HG03045 (cell line): ENCODE measurements around the gene STX1B.
"Not testable (repeated sequence)": the region's sequence is repeated elsewhere in the genome, so short reads cannot be mapped to it uniquely, and the experiment has no call there.

ENCODE experiments used
- ATAC-seq: cut with Tn5 transposase; IDR thresholded peaks from one replicate; pipeline ENCODE4 v1.9.1; 2021; ENCODE audit warnings: mild to moderate bottlenecking, moderate library complexity; ENCODE audit not compliant: unreplicated experiment

The STX1B gene

DNA sequence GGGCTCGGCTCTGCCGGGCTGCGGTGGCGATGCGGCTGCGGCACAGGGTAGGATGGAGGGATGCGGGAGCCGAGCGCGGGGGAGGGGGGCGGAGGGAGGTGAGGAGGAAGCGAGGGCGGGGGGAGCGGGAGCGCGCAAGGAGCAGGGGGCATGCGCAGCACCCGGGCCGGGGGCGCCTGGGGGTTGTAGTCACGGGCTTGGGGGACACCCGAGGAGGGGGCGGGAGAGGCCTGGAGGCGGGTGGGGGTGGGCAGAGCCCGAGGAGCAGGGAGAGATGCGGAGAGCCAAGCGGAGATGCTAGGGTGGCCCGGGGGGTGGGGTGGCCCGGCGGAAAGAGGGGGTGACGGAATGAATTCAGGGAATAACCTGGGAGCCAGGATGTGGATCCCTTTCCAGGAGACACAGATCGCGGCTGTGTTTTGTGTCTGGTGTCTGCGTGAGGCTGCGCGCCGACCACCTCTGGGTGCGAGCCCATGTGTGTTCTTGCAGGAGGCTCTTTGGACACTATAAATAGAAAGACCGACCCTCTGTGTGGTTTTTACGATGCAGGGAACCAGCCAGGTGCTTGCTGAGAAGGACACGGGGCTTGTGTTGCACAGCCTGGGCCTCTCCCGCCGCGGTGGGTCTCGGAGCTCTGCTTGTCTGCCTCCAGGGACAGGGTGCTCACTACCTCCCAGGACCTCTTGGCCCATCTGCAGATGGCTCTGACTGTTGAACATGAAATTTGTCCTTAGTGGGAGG, at the start of gene STX1B:
TSS of gene STX1B (minus strand) at position 54 of the 741 bp plus-strand sequence. CDS start 242 bp downstream, outside the sequence.
- ATAC-seq, result no peak

DNA sequence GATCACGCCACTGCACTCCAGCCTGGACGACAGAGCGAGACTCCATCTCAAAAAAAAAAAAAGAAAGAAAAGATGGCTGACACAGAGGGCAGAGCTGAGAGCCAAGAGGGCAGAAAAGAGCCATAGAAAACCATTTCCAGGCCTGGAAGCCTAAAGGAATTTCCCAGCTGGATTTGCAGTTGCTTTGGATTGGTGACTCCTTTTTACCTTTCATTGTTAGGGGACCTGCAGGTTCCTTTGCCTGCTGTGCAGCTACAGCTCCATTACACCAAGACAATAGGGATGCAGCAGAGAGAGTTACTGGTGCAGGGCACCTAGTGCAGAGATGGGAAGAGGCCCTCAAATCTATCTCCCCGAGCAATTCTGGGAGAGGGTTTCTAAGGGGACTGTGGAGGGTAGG, 45.2 kb upstream of the STX1B start:
- no peak for ATAC-seq

DNA sequence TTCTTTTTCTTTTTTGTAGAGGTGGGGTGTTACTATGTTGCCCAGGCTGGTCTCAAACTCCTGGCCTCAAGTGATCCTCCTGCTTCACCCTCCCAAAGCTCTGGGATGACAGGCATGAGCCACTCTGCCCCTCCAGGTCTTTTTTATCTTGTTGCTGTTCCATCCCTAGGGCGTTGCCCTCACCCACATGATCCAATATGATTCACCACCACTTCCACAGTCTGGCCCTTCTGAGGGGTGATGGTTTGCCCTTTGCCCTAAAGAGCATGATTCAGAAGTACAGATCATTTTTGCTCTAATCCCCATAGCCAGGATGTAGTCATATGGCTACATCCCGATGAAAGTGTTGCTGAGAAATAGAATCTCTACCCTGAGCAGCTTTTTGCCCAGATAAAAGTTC, 41.7 kb upstream of the STX1B start:
- ATAC-seq, result no peak

DNA sequence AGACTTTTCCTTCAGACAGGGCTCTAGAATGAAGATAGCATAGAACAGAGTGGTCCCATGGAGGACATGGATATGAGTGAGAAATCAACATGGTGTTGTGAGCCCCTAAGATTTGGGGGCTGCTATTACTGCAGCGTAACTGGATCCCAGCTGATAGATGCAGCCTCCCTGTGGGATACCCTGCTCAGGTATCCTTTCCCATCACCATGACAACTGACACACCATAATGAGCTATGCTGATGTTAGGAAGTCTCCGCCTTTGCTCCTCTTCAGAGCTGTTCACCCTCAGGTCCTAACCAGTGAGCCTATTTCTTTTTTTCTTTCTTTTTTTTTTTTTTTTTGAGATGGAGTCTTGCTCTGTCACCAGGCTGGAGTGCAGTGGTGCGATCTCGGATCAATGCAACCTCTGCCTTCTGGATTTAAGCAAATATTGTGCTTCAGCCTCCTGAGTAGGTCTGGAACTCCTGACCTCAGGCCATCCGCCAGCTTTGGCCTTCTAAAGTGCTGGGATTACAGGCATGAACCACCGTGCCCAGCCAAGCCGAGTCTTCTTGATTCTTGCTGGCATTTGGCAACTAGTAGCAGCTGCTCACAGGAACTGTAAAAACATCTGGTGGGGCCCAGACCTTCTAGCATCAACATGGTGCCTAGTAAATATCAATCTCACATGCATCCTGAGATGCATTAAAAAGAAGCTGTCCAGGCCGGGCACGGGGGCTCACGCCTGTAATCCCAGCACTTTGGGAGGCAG, 40.0 kb upstream of the STX1B start:
- ATAC-seq, result no peak

- no peak for ATAC-seq
These were observed 33.6 kb upstream of the STX1B start for GRCh38 chr16:31043898-31044481.

- ATAC-seq, result no peak
These were observed 32.9 kb upstream of the STX1B start for GRCh38 chr16:31043352-31043751.

GRCh38 chr16:31042866-31043265, 32.4 kb upstream of the STX1B start:
- no peak for ATAC-seq

DNA sequence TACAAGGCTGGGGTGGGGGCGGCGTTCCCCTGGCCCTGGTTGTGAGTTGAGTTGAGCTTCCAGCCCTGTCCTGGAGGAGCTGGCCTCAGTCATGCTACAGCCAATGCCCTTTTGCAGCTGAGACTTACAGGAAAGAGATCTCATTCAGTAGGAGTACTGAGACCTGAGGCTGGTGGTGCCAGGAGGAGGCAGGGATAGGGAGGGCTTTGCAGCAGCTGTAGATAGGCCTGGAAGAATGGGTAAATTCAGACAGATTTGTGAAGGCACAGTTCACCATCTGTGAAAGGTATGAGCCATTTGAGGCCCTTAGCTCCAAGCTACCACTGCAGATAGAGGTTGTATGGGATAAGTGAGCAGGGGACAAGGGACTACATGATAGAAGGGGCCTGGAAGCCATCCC, 28.6 kb upstream of the STX1B start:
- no peak for ATAC-seq

- no peak for ATAC-seq
These were observed 26.3 kb upstream of the STX1B start for GRCh38 chr16:31036691-31037090.

DNA sequence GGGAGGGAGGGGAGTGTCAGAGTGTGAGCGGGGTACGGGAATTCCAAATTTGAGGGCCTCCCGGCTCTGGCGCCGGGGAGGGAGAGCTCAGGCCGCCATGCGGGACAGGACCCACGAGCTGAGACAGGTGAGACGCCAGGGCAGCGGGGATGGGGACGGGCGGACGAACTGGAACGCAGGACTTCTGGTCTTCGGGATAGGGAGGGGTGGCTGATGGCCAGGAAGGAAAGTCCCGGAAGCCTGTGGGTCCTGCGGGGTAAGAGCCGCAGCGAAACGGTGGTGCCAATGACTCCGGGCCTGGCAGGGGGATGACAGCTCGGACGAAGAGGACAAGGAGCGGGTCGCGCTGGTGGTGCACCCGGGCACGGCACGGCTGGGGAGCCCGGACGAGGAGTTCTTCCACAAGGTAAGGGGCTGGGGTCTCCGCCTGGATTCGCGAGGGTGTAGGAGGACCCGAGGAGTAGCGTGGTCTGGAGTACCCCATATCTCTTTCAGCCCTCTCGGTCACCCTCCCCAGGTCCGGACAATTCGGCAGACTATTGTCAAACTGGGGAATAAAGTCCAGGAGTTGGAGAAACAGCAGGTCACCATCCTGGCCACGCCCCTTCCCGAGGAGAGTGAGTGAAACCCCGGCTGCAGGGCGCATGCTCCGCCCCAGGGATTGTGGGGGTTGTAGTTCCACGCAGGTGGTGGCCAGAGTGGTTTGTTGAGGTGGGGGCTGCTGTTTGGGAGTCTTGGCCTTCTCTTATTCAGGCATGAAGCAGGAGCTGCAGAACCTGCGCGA, 23.5 kb upstream of the STX1B start:
- peak; percentile 45 for ATAC-seq

- peak; percentile 77 for ATAC-seq
These were observed 22.6 kb upstream of the STX1B start, which contains the start of gene STX4 for GRCh38 chr16:31032736-31033708. Gene STX4 (plus strand): TSS chr16:31033558. CDS start chr16:31033806, 248 bp downstream.

DNA sequence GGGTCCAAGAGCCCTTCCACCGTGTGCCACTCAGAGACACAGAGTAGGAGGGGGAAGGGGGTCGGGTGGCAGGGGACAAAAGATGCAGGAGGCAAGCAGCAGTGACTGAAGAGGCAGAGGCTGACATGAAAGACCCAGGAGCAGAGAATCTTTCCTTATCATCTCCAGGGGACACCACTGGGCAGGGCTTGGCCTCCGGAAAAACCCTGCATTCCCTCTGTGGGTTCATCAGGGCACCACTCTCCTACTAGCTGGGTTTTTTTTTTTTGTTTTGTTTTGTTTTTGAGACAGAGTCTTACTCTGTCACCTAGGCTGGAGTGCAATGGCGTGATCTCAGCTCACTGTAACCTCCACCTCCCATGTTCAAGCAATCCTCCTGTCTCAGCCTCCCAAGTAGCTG, 20.8 kb upstream of the STX1B start:
- no peak for ATAC-seq

DNA sequence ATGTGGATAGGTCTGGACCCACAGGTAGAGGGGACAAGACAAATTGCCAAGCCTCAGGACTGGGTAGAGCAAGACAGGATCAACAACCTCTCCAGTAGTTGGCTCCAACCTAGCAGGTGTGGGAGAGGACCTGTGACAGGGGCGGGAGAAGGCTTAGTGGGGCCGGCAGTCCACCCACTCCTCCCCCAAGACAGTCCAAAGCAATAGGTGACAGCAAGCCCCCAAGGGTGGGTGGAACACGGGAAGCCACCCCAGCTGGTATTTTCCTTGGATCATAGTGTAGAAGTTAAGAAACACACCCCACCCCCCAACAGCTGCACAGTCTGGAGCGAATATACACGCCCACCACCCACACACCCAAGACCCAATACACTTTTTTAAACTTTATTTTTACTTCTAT, 18.8 kb upstream of the STX1B start:
- ATAC-seq, result no peak

- ATAC-seq, result no peak
These were observed 14.9 kb upstream of the STX1B start for GRCh38 chr16:31025339-31025738.

- no peak for ATAC-seq
These were observed 13.3 kb upstream of the STX1B start for GRCh38 chr16:31023627-31024226.

GRCh38 chr16:31023252-31023602, 12.8 kb upstream of the STX1B start:
- ATAC-seq, result no peak

DNA sequence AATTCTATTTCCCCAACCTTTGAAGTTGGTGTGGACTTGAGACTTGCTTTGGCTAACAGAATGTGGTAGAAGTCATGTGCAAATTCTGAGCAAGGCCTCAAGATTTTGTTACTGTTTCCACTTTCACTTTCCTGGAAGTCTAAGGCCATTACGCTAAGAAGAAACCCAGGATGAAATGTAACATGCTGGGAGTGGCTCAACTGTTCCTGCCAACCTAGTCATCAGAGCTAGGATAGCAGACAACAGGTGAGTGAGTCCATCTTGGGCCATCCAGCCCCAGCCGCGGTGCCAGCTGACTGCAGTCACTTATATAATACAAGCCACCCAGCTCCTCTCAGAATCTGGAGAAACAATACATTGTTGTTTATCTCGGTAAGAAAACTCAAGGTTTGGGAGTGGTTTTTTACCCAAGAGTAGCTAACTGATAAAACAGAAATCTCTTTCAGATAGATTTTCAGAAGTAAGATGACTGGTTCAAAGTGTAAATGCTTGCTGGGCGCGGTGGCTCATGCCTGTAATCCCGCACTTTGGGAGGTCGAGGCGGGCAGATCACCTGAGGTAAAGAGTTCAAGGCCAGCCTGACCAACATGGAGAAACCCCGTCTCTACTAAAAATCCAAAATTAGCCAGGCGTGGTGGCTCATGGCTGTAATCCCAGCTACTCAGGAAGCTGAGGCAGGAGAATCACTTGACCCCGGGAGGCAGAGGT, 12.3 kb upstream of the STX1B start:
- ATAC-seq, result no peak

DNA sequence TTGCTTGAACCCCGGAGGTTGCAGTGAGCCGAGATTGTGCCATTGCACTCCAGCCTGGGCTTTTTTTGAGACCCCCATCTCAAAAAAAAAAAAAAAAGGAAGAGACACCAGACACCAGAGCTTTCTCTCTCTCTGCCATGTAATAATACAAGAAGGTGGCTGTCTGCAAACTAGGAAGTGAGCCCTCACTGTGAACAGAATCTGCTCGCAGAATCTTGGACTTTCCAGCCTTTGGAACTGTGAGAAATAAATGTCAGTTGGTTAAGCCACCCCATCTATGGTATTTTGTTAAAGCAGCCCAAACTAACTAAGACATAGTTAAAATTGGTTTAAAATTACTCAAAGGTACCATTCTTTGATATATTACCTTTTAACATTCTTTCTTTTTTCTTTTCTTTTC, 10.1 kb upstream of the STX1B start:
- no peak for ATAC-seq

- ATAC-seq, result not testable (repeated sequence)
These were observed 7.3 kb upstream of the STX1B start for GRCh38 chr16:31017756-31018155.
